SK-N-SH (cell line): Measurements from ENCODE around the gene DUSP16. TPM values are rescaled to one million over a fixed set of nuclear protein-coding genes. Genes with fewer than 3 reads are reported as not detected.

Source experiments
- CTCF ChIA-PET: fragments of 300-600, 350-600 bp; formaldehyde crosslinking; extraction: SDS; loops from one replicate; lab custom pipeline; 2021; lab: Yijun Ruan, JAX
- POLR2A ChIA-PET: fragments of 350-600 bp; sonication (Branson Sonifier 250); formaldehyde crosslinking; extraction: SDS; loops from one replicate; lab custom pipeline; 2020; ENCODE audit warnings: antibody characterized with exemption, inconsistent platforms; lab: Yijun Ruan, JAX
- DNase-seq: peaks from one replicate; pipeline ENCODE4 v3.0.0; 2012
- H2AFZ ChIP-seq: fragments of 200-600 bp; sonication (generic); 2 replicates; pipeline ENCODE4 v1.8.1; 2016; ENCODE audit warnings: antibody characterized with exemption, mild to moderate bottlenecking, low read depth
- H3F3A ChIP-seq: fragments of 200-600 bp; sonication (generic); replicated peaks from 2 replicates; pipeline ENCODE3; 2016; ENCODE audit warnings: antibody characterized with exemption, mild to moderate bottlenecking; ENCODE audit not compliant: insufficient read depth
- H3K27ac ChIP-seq, 2 experiments: fragments of 200-500 bp in 1 of 2; fragments of 200-600 bp in 1 of 2; sonication (Bioruptor generic) in 1 of 2; sonication (generic), shearing (Covaris generic) in 1 of 2; 2 replicates each; pipeline versions ENCODE4 v1.5.1 to v1.6.1; 2014 to 2016; ENCODE audit warnings: low read depth in 2 of 2, inconsistent platforms in 1 of 2, low read length in 1 of 2, mild to moderate bottlenecking in 1 of 2, mixed read lengths in 1 of 2
- H3K27me3 ChIP-seq: fragments of 200-600 bp; sonication (generic), shearing (Covaris generic); 2 replicates; pipeline ENCODE4 v1.6.1; 2016; ENCODE audit warnings: mixed run types; ENCODE audit not compliant: insufficient read depth
- H3K36me3 ChIP-seq, 2 experiments: fragments of 200-500 bp in 1 of 2; fragments of 200-600 bp in 1 of 2; sonication (Bioruptor generic) in 1 of 2; sonication (generic) in 1 of 2; replicated peaks in 1 of 2; 2 replicates each; pipeline versions ENCODE3 to v1.5.1; 2014 to 2016; ENCODE audit warnings: low read length in 1 of 2, mild to moderate bottlenecking in 1 of 2; ENCODE audit not compliant: insufficient read depth in 2 of 2, control insufficient read depth in 1 of 2
- H3K4me1 ChIP-seq, 2 experiments: fragments of 200-500 bp in 1 of 2; fragments of 200-600 bp in 1 of 2; sonication (Bioruptor generic) in 1 of 2; sonication (generic), shearing (Covaris generic) in 1 of 2; 2 replicates each; pipeline versions ENCODE4 v1.5.1 to v1.6.1; 2014 to 2016; ENCODE audit warnings: low read depth in 1 of 2, low read length in 1 of 2, mixed run types in 1 of 2; ENCODE audit not compliant: insufficient read depth in 2 of 2, control insufficient read depth in 1 of 2
- H3K4me2 ChIP-seq: fragments of 200-600 bp; sonication (generic), shearing (Covaris generic); 2 replicates; pipeline ENCODE4 v1.6.1; 2017; ENCODE audit warnings: mixed run types
- H3K4me3 ChIP-seq, 2 experiments: fragments of 200-500 bp in 1 of 2; fragments of 200-600 bp in 1 of 2; sonication (Bioruptor generic) in 1 of 2; sonication (generic), shearing (Covaris generic) in 1 of 2; 2 replicates each; pipeline versions ENCODE4 v1.5.1 to v1.8.1; 2014 to 2016; ENCODE audit warnings: low read depth in 2 of 2, inconsistent platforms in 1 of 2, low read length in 1 of 2, mild to moderate bottlenecking in 1 of 2, mixed read lengths in 1 of 2, moderate library complexity in 1 of 2
- H3K79me2 ChIP-seq: fragments of 200-600 bp; sonication (generic); 2 replicates; pipeline ENCODE4 v1.8.1; 2017; ENCODE audit warnings: mild to moderate bottlenecking; ENCODE audit not compliant: insufficient read depth
- H3K9ac ChIP-seq: fragments of 200-600 bp; sonication (generic); 2 replicates; pipeline ENCODE4 v1.6.1; 2017; ENCODE audit warnings: mixed run types
- H3K9me2 ChIP-seq: fragments of 200-600 bp; sonication (generic); 2 replicates; pipeline ENCODE4 v1.6.1; 2017; ENCODE audit warnings: mixed run types
- H3K9me3 ChIP-seq: fragments of 200-600 bp; sonication (generic); 2 replicates; pipeline ENCODE4 v1.6.1; 2017; ENCODE audit warnings: mixed run types, mild to moderate bottlenecking, moderate library complexity
- H4K20me1 ChIP-seq: fragments of 200-600 bp; sonication (generic); 2 replicates; pipeline ENCODE4 v1.6.1; 2017; ENCODE audit warnings: mild to moderate bottlenecking, mixed run types; ENCODE audit not compliant: insufficient read depth
- EZH2phosphoT487 ChIP-seq: fragments of 200-600 bp; sonication (generic); IDR thresholded peaks from 2 replicates; pipeline ENCODE4 v1.6.1; 2017; ENCODE audit warnings: low read depth, mixed run types, mild to moderate bottlenecking, antibody characterized with exemption, moderate library complexity, borderline replicate concordance
- FOSL2 ChIP-seq: IDR thresholded peaks from 2 replicates; pipeline ENCODE4 v1.4.0; 2012; ENCODE audit warnings: low read depth, mild to moderate bottlenecking, moderate library complexity, borderline replicate concordance
- FOXJ3 ChIP-seq: sonication (generic); formaldehyde crosslinking; IDR thresholded peaks from 2 replicates; pipeline ENCODE4 v1.5.1; 2020; ENCODE audit warnings: mild to moderate bottlenecking, missing genetic modification reagents
- GABPA ChIP-seq: IDR thresholded peaks from 2 replicates; pipeline ENCODE4 v1.4.0; 2012; ENCODE audit warnings: low read depth, mild to moderate bottlenecking
- GATA2 ChIP-seq: sonication (generic); formaldehyde crosslinking; IDR thresholded peaks from 2 replicates; pipeline ENCODE4 v1.5.0; 2020; ENCODE audit warnings: mild to moderate bottlenecking, missing genetic modification reagents
- MAX ChIP-seq: IDR thresholded peaks from 2 replicates; pipeline ENCODE4 v1.4.0; 2012; ENCODE audit warnings: low read depth
- MEF2A ChIP-seq: IDR thresholded peaks from 2 replicates; pipeline ENCODE4 v1.4.0; 2012; ENCODE audit warnings: low read depth, borderline replicate concordance
- MXI1 ChIP-seq: IDR thresholded peaks from 2 replicates; pipeline ENCODE4 v1.6.1; 2012; ENCODE audit warnings: mild to moderate bottlenecking, low read depth, low read length, improper control_type of control experiment
- RAD21 ChIP-seq: IDR thresholded peaks from 2 replicates; pipeline ENCODE4 v1.6.1; 2012; ENCODE audit warnings: mild to moderate bottlenecking, low read length
- RCOR1 ChIP-seq: fragments of 150-350 bp; IDR thresholded peaks from 2 replicates; pipeline ENCODE4 v1.6.1; 2017; ENCODE audit warnings: antibody characterized with exemption, low read length
- REST ChIP-seq: IDR thresholded peaks from 2 replicates; pipeline ENCODE4 v1.6.1; 2012; ENCODE audit warnings: mild to moderate bottlenecking, low read depth, low read length, moderate library complexity
- RXRA ChIP-seq: IDR thresholded peaks from 2 replicates; pipeline ENCODE4 v1.4.0; 2012; ENCODE audit warnings: low read depth, mild to moderate bottlenecking, borderline replicate concordance
- USF1 ChIP-seq: IDR thresholded peaks from 2 replicates; pipeline ENCODE4 v1.4.0; 2012; ENCODE audit warnings: low read depth, borderline replicate concordance
- polyA plus RNA-seq, 3 experiments: library from polyadenylated mRNA; depleted of rRNA; stranded (reverse); fragments of >200 nt; gene quantifications; 2 replicates each; pipeline ENCODE4 v1.2.3, GENCODE V29; 2012
- TF ChIP-seq, protein P1 (sequence below): IDR thresholded peaks from 2 replicates; pipeline ENCODE4; 2012
- TF ChIP-seq, protein P2 (sequence below): IDR thresholded peaks from 2 replicates; pipeline ENCODE4 v1.4.0; 2012; ENCODE audit warnings: low read depth, borderline replicate concordance
- TF ChIP-seq, protein P3 (sequence below): fragments of 150-350 bp; IDR thresholded peaks from 2 replicates; pipeline ENCODE4 v1.6.1; 2017; ENCODE audit warnings: antibody characterized with exemption, low read length, low read depth, borderline replicate concordance
- TF ChIP-seq, protein P4 (sequence below): fragments of 200-600 bp; sonication (generic); IDR thresholded peaks from 2 replicates; pipeline ENCODE4 v1.6.1; 2017; ENCODE audit warnings: antibody characterized with exemption, mild to moderate bottlenecking, moderate library complexity

DUSP16 gene
- polyA plus RNA-seq, 1 of the 3 experiments (the other 2 are of a cell fraction) = 7.1 TPM

DNA sequence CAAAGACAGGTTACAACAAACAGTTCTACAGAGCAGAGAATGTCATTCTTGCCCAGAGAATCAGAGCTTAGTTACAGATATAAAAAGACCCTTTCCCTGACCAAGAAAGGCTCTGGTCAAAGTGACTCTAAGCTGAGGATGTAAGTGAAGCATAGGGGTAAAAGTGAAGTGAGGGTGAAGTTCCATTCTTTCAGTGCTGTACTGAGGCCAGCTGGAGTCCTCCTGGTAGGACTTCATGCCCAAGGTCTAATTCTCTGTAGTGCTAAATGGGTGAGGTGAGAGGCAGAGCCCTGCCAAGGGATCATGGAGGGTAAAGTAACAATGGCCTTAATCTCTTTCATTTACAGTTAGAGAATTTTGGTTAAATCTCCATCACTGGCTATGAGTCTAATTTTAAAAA lies 38.5 kb downstream of the DUSP16 start:
- ChIA-PET CTCF (interaction anchor here (0.7 to 1.1 kb wide), 3 partner anchors 10 to 87 kb away, joined by 3 to 4 read pairs (median 3); no protein-coding TSS in a partner anchor), POLR2A (no interaction called here)
- Histone ChIP-seq H3K79me2 (peaks cover 95% of the 10 kb centered on the region), H3K9me3 (no peaks in the 10 kb centered on the region), H3K4me2 (no peak overlapping the region), H3K4me1 (peaks cover 9 to 21% of the 10 kb centered on the region in 2 experiments), H3K36me3 (peaks cover 13 to 15% of the 10 kb centered on the region in 2 experiments), H3K27ac (no peak overlapping the region; a peak in 1 of 4 replicates), H4K20me1 (no peaks in the 10 kb centered on the region), H3K27me3 (no peaks in the 10 kb centered on the region), H3K4me3 (no peak overlapping the region), H3K9ac (no peak overlapping the region), H3F3A (peaks cover 8% of the 10 kb centered on the region), H2AFZ (no peak overlapping the region), H3K9me2 (no peaks in the 10 kb centered on the region)
- no peak for TF ChIP-seq GABPA
- no peak for TF ChIP-seq MEF2A
- TF ChIP-seq, protein P1, sequence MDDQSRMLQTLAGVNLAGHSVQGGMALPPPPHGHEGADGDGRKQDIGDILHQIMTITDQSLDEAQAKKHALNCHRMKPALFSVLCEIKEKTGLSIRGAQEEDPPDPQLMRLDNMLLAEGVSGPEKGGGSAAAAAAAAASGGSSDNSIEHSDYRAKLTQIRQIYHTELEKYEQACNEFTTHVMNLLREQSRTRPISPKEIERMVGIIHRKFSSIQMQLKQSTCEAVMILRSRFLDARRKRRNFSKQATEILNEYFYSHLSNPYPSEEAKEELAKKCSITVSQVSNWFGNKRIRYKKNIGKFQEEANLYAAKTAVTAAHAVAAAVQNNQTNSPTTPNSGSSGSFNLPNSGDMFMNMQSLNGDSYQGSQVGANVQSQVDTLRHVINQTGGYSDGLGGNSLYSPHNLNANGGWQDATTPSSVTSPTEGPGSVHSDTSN = no peak
- TF ChIP-seq, protein P2, sequence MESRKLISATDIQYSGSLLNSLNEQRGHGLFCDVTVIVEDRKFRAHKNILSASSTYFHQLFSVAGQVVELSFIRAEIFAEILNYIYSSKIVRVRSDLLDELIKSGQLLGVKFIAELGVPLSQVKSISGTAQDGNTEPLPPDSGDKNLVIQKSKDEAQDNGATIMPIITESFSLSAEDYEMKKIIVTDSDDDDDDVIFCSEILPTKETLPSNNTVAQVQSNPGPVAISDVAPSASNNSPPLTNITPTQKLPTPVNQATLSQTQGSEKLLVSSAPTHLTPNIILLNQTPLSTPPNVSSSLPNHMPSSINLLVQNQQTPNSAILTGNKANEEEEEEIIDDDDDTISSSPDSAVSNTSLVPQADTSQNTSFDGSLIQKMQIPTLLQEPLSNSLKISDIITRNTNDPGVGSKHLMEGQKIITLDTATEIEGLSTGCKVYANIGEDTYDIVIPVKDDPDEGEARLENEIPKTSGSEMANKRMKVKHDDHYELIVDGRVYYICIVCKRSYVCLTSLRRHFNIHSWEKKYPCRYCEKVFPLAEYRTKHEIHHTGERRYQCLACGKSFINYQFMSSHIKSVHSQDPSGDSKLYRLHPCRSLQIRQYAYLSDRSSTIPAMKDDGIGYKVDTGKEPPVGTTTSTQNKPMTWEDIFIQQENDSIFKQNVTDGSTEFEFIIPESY = no peak
- TF ChIP-seq, protein P3, sequence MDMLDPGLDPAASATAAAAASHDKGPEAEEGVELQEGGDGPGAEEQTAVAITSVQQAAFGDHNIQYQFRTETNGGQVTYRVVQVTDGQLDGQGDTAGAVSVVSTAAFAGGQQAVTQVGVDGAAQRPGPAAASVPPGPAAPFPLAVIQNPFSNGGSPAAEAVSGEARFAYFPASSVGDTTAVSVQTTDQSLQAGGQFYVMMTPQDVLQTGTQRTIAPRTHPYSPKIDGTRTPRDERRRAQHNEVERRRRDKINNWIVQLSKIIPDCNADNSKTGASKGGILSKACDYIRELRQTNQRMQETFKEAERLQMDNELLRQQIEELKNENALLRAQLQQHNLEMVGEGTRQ = no peak
- TF ChIP-seq EZH2phosphoT487 = no peak
- TF ChIP-seq RXRA = no peak
- TF ChIP-seq MAX = no peak
- no peak for TF ChIP-seq RCOR1
- no peak for TF ChIP-seq FOXJ3 (CRISPR knock-in tag)
- TF ChIP-seq GATA2 (CRISPR knock-in tag) = no peak
- no peak for TF ChIP-seq MXI1
- no peak for TF ChIP-seq RAD21
- no peak for TF ChIP-seq FOSL2
- DNase-seq = no peak

- Histone ChIP-seq H3K27ac (peak overlapping the region in 1 of 2 experiments; percentile 34; a peak in 2 of 4 replicates), H2AFZ (no peak overlapping the region), H3F3A (peaks cover 8% of the 10 kb centered on the region), H3K9ac (no peak overlapping the region), H3K4me1 (peaks cover 15 to 21% of the 10 kb centered on the region in 2 experiments), H3K27me3 (no peaks in the 10 kb centered on the region), H3K4me3 (no peak overlapping the region), H3K9me3 (no peaks in the 10 kb centered on the region), H3K4me2 (no peak overlapping the region), H4K20me1 (no peaks in the 10 kb centered on the region), H3K9me2 (no peaks in the 10 kb centered on the region), H3K36me3 (peaks cover 13 to 15% of the 10 kb centered on the region in 2 experiments), H3K79me2 (peaks cover 93% of the 10 kb centered on the region)
- ChIA-PET CTCF (interaction anchor here (0.9 to 1.3 kb wide), 6 partner anchors 9 to 20 kb away, joined by 3 to 4 read pairs (median 3); no protein-coding TSS in a partner anchor), POLR2A (interaction anchor here (0.7 to 1.0 kb wide), 2 partner anchors 8 to 12 kb away, joined by 3 read pairs; no protein-coding TSS in a partner anchor)
- peak; percentile 47 for DNase-seq
- TF ChIP-seq USF1 (no peak), GABPA (no peak), REST (no peak), RXRA (no peak)
- TF ChIP-seq, protein P4, sequence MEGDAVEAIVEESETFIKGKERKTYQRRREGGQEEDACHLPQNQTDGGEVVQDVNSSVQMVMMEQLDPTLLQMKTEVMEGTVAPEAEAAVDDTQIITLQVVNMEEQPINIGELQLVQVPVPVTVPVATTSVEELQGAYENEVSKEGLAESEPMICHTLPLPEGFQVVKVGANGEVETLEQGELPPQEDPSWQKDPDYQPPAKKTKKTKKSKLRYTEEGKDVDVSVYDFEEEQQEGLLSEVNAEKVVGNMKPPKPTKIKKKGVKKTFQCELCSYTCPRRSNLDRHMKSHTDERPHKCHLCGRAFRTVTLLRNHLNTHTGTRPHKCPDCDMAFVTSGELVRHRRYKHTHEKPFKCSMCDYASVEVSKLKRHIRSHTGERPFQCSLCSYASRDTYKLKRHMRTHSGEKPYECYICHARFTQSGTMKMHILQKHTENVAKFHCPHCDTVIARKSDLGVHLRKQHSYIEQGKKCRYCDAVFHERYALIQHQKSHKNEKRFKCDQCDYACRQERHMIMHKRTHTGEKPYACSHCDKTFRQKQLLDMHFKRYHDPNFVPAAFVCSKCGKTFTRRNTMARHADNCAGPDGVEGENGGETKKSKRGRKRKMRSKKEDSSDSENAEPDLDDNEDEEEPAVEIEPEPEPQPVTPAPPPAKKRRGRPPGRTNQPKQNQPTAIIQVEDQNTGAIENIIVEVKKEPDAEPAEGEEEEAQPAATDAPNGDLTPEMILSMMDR = no peak
Measured at GRCh38 chr12:12523229-12523628, 39.4 kb downstream of the DUSP16 start.
